ENCODE results near the gene DDX60.

- TF ChIP-seq CTCF (IDR thresholded peaks at IDR 0.05; ENCODE audit: low read depth, low read length, missing input control) (no peak), MAX (IDR thresholded peaks at IDR 0.05) (no peak)
Measured at GRCh38 chr4:168212656-168213055, 105.9 kb downstream of the DDX60 start.
